Lung (tissue), 12 donors: ENCODE measurements around the gene MAN2A1. TPM values are rescaled to one million over a fixed set of nuclear protein-coding genes. Genes with fewer than 3 reads are reported as not detected.

Source experiments
- ATAC-seq: fragments of 200-7000 bp; cut with Tn5 transposase; one replicate; pipeline ENCODE4 v1.9.1; 2020; ENCODE audit warnings: moderate number of reproducible peaks; ENCODE audit not compliant: insufficient read depth, low FRiP score
- DNase-seq, 3 donors: peaks; one replicate each; pipeline ENCODE4 v3.0.0-alpha.2; 2013 to 2017
- H3K27ac ChIP-seq, 2 donors: one replicate each; pipeline ENCODE4 v1.5.1; 2013; ENCODE audit warnings: mild to moderate bottlenecking in 2 of 2, moderate library complexity in 2 of 2, control low read depth in 1 of 2, inconsistent platforms in 1 of 2, low read depth in 1 of 2, low read length in 1 of 2
- H3K27me3 ChIP-seq, 3 donors: one replicate each; pipeline ENCODE4 v1.5.1; 2013; ENCODE audit warnings: low read length in 2 of 3; ENCODE audit not compliant: control insufficient read depth in 3 of 3, insufficient read depth in 3 of 3
- H3K36me3 ChIP-seq, 4 donors: one replicate each; pipeline ENCODE4 v1.5.1; 2013; ENCODE audit warnings: low read length in 4 of 4, mild to moderate bottlenecking in 1 of 4, moderate library complexity in 1 of 4; ENCODE audit not compliant: control insufficient read depth in 4 of 4, insufficient read depth in 4 of 4
- H3K4me1 ChIP-seq, 5 donors: one replicate each; pipeline ENCODE4 v1.5.1; 2013; ENCODE audit warnings: low read length in 5 of 5, mild to moderate bottlenecking in 2 of 5, moderate library complexity in 1 of 5; ENCODE audit not compliant: control insufficient read depth in 5 of 5, insufficient read depth in 5 of 5
- H3K4me3 ChIP-seq: one replicate; pipeline ENCODE4 v1.5.1; 2013; ENCODE audit warnings: mild to moderate bottlenecking, control low read depth, moderate library complexity
- H3K9ac ChIP-seq, 2 donors: one replicate each; pipeline ENCODE4 v1.5.1; 2013; ENCODE audit warnings: low read length in 2 of 2, control low read depth in 1 of 2; ENCODE audit not compliant: insufficient read depth in 1 of 2
- H3K9me3 ChIP-seq, 4 donors: one replicate each; pipeline ENCODE4 v1.5.1; 2013; ENCODE audit warnings: low read length in 3 of 4, mild to moderate bottlenecking in 1 of 4, moderate library complexity in 1 of 4; ENCODE audit not compliant: control insufficient read depth in 4 of 4, insufficient read depth in 3 of 4
- CTCF ChIP-seq: IDR thresholded peaks from 2 replicates; pipeline ENCODE4 v1.5.1; 2012; ENCODE audit warnings: mild to moderate bottlenecking; ENCODE audit errors: control extremely low read depth, extremely low read depth
- WGBS, 2 donors: extraction: QIAGEN DNeasy Blood & Tissue Kit; methylation state at CpG; one replicate each; pipeline ENCODE4 v1.1.7; 2013; 5-methylcytosine and 5-hydroxymethylcytosine counted together
- polyA plus RNA-seq, 2 donors: library from polyadenylated mRNA; stranded (reverse); fragments of 200-250 nt; gene quantifications; one replicate each; pipeline ENCODE4 v1.2.1, GENCODE V29; 2013
- total RNA-seq, 2 donors: library from RNA; depleted of rRNA in 1 of 2; stranded (reverse); fragments of >200 nt in 1 of 2; gene quantifications; one replicate each; pipeline ENCODE4 v1.2.1, GENCODE V29; 2014 to 2021
- donor health status: control.
- donor health status: control.
- donor health status: Bipolar disorder and iron deficiency.
- donor health status: healthy.
- donor health status: DM: yes; HTN: yes; CAD: no.

Gene MAN2A1
- total and polyA plus RNA-seq, 4 donors, result 7.8 to 65.1 (median 25.3) TPM

GRCh38 chr5:109703829-109704228, 14.1 kb downstream of the MAN2A1 start:
- no peak overlapping the region for H3K9ac ChIP-seq
- H3K36me3 ChIP-seq, result no peaks in the 10 kb centered on the region
- no peak overlapping the region for H3K4me3 ChIP-seq
- no peak overlapping the region for H3K27ac ChIP-seq
- no peaks in the 10 kb centered on the region for H3K9me3 ChIP-seq
- 42 to 55% methylated on average over 1 of the region's 1 CpG for WGBS, 2 donors
- TF ChIP-seq CTCF, result no peak
- no peaks in the 10 kb centered on the region for H3K27me3 ChIP-seq
- ATAC-seq, result no peak
- no peak for DNase-seq
- H3K4me1 ChIP-seq, result peaks cover 0 to 13% (median 3%) of the 10 kb centered on the region in 5 donors

GRCh38 chr5:109704282-109704952, 14.7 kb downstream of the MAN2A1 start:
- Histone ChIP-seq H3K27ac (no peak overlapping the region), H3K27me3 (no peaks in the 10 kb centered on the region), H3K4me1 (peaks cover 0 to 13% (median 4%) of the 10 kb centered on the region in 5 donors), H3K9ac (no peak overlapping the region), H3K36me3 (no peaks in the 10 kb centered on the region), H3K4me3 (no peak overlapping the region), H3K9me3 (no peaks in the 10 kb centered on the region)
- ATAC-seq (no peak), DNase-seq (no peak)
- 85 to 91% methylated on average over 10 of the region's 10 CpGs for WGBS, 2 donors
- no peak for TF ChIP-seq CTCF

- Histone ChIP-seq H3K9me3 (no peaks in the 10 kb centered on the region), H3K27me3 (no peaks in the 10 kb centered on the region), H3K9ac (no peak overlapping the region), H3K4me3 (no peak overlapping the region), H3K27ac (no peak overlapping the region), H3K36me3 (no peaks in the 10 kb centered on the region), H3K4me1 (peaks cover 0 to 13% (median 4%) of the 10 kb centered on the region in 5 donors)
- TF ChIP-seq CTCF, result no peak
- DNase-seq (no peak), ATAC-seq (no peak)
- 96 to 100% methylated on average over 1 of the region's 1 CpG for WGBS, 2 donors
Measured at GRCh38 chr5:109705596-109705995, 15.9 kb downstream of the MAN2A1 start.

- DNase-seq, result no peak
- WGBS, 2 donors, result 100% methylated on average over 1 of the region's 1 CpG
- Histone ChIP-seq H3K9me3 (no peaks in the 10 kb centered on the region), H3K27ac (no peak overlapping the region), H3K4me1 (peaks cover 0 to 13% (median 4%) of the 10 kb centered on the region in 5 donors), H3K36me3 (peaks cover 0 to 1% (median 0%) of the 10 kb centered on the region in 4 donors), H3K4me3 (no peak overlapping the region), H3K27me3 (no peaks in the 10 kb centered on the region), H3K9ac (no peak overlapping the region)
- TF ChIP-seq CTCF, result no peak
- ATAC-seq, result no peak
Measured at GRCh38 chr5:109706095-109706494, 16.4 kb downstream of the MAN2A1 start.
